CD4-positive, alpha-beta T cell (primary cell): ENCODE data around the gene SASH1. TPM values are rescaled to one million over a fixed set of nuclear protein-coding genes. Genes with fewer than 3 reads are reported as not detected.

Experiments used
- ATAC-seq: fragments of 200-7000 bp; cut with Tn5 transposase; one replicate; pipeline ENCODE4 v1.10.0; 2022; ENCODE audit warnings: mild to moderate bottlenecking; ENCODE audit not compliant: poor library complexity
- CTCF ChIA-PET: fragments of 350-600 bp; sonication (Branson Sonifier 250); formaldehyde crosslinking; loops from one replicate; lab custom pipeline; 2021; ENCODE audit warnings: antibody characterized with exemption, inconsistent platforms; lab: Charles Lee
- POLR2A ChIA-PET: fragments of 350-600 bp; sonication (Branson Sonifier 250); formaldehyde crosslinking; loops from one replicate; lab custom pipeline; 2021; ENCODE audit warnings: antibody characterized with exemption, inconsistent platforms; lab: Charles Lee
- DNase-seq, 14 experiments: peaks; one replicate each; pipeline ENCODE4 v3.0.0-alpha.2; 2013 to 2020; ENCODE audit warnings: mixed read lengths in 2 of 14
- H3K27ac ChIP-seq, 2 donors: one replicate each; pipeline versions ENCODE4 v1.5.1 to v1.7.0; 2013; ENCODE audit warnings: low read length in 2 of 2, low read depth in 1 of 2, mild to moderate bottlenecking in 1 of 2
- H3K27me3 ChIP-seq, 2 experiments: 1 replicate in 1 of 2; 2 replicates in 1 of 2; pipeline versions ENCODE4 v1.6.1 to v1.7.0; 2013; ENCODE audit warnings: low read length in 2 of 2, control low read depth in 1 of 2, mild to moderate bottlenecking in 1 of 2, moderate library complexity in 1 of 2; ENCODE audit not compliant: insufficient read depth in 2 of 2, control insufficient read depth in 1 of 2
- H3K36me3 ChIP-seq: one replicate; pipeline ENCODE4 v1.6.1; 2013; ENCODE audit warnings: low read length, control low read depth; ENCODE audit not compliant: insufficient read depth
- H3K4me1 ChIP-seq: one replicate; pipeline ENCODE4 v1.6.1; 2013; ENCODE audit warnings: low read length, control low read depth; ENCODE audit not compliant: insufficient read depth
- H3K4me3 ChIP-seq: one replicate; pipeline ENCODE4 v1.5.1; 2013; ENCODE audit warnings: mild to moderate bottlenecking, low read length, moderate library complexity
- H3K9me3 ChIP-seq, 2 experiments: 1 replicate in 1 of 2; 2 replicates in 1 of 2; pipeline versions ENCODE4 v1.6.1 to v1.7.0; 2013; ENCODE audit warnings: low read length in 2 of 2, mild to moderate bottlenecking in 2 of 2, control low read depth in 1 of 2, moderate library complexity in 1 of 2; ENCODE audit not compliant: control insufficient read depth in 1 of 2, insufficient read depth in 1 of 2
- H3K27ac Mint-ChIP-seq: one replicate; pipeline ENCODE4 v1.8.0; 2020; ENCODE audit warnings: mixed read lengths
- H3K27me3 Mint-ChIP-seq: one replicate; pipeline ENCODE4 v1.8.0; 2021; ENCODE audit warnings: mixed read lengths
- H3K36me3 Mint-ChIP-seq: one replicate; pipeline ENCODE4 v1.8.0; 2021; ENCODE audit warnings: low read depth, mixed read lengths
- H3K4me1 Mint-ChIP-seq: one replicate; pipeline ENCODE4 v1.8.0; 2021; ENCODE audit warnings: low read depth, mixed read lengths
- H3K4me3 Mint-ChIP-seq: one replicate; pipeline ENCODE4 v1.8.0; 2020; ENCODE audit warnings: mild to moderate bottlenecking, mixed read lengths
- H3K9me3 Mint-ChIP-seq: one replicate; pipeline ENCODE4 v1.8.0; 2020; ENCODE audit warnings: mixed read lengths
- CTCF ChIP-seq: fragments of 200-600 bp; IDR thresholded peaks from one replicate; pipeline ENCODE4 v1.8.0; 2022; ENCODE audit warnings: antibody characterized with exemption, mild to moderate bottlenecking
- intact Hi-C, 2 experiments: fragments of 100-400 bp; cut with DNase I in 1 of 2; cut with micrococcal nuclease in 1 of 2; formaldehyde crosslinking; loops; one replicate each; pipeline versions ENCODE4 v1.15.1 to v1.9.0; 2023 to 2025; cut with DNase I, micrococcal nuclease
- total RNA-seq, 174 experiments: library from RNA in 2 of 174; stranded (reverse) in 2 of 174; gene quantifications; one replicate each; pipeline ENCODE4 v1.2.3 and lab custom pipeline; 2021 to 2026

Gene SASH1
- total RNA-seq, 2 experiments from 2014 or later: 0.58 to 0.75 TPM

- DNase-seq: no peak
- no peaks in the 10 kb centered on the region for H3K36me3 ChIP-seq
- H3K4me3 ChIP-seq: no peak overlapping the region
- peaks cover 26% of the 10 kb centered on the region for H3K27me3 Mint-ChIP-seq
- no peaks in the 10 kb centered on the region for H3K4me1 Mint-ChIP-seq
- CTCF ChIA-PET: no interaction called here
- no peaks in the 10 kb centered on the region for H3K4me1 ChIP-seq
- intact Hi-C loops: no loop called here
- H3K4me3 Mint-ChIP-seq: no peak overlapping the region
- POLR2A ChIA-PET: no interaction called here
- H3K9me3 ChIP-seq: peaks cover 0 to 5% of the 10 kb centered on the region in 2 experiments
- peaks cover 0 to 13% of the 10 kb centered on the region in 2 experiments for H3K27me3 ChIP-seq
- TF ChIP-seq CTCF: no peak
- no peak overlapping the region for H3K27ac Mint-ChIP-seq
- H3K9me3 Mint-ChIP-seq: peaks cover 6% of the 10 kb centered on the region
- no peaks in the 10 kb centered on the region for H3K36me3 Mint-ChIP-seq
- no peak for ATAC-seq
- H3K27ac ChIP-seq: no peak overlapping the region
Observed at GRCh38 chr6:148598724-148599123, 256.1 kb downstream of the SASH1 start.

- TF ChIP-seq CTCF: no peak
- Mint-ChIP-seq H3K27me3 (peaks cover 23% of the 10 kb centered on the region), H3K4me1 (no peaks in the 10 kb centered on the region), H3K4me3 (no peak overlapping the region), H3K27ac (no peak overlapping the region), H3K9me3 (peaks cover 6% of the 10 kb centered on the region), H3K36me3 (no peaks in the 10 kb centered on the region)
- ChIA-PET CTCF (no interaction called here), POLR2A (no interaction called here)
- Histone ChIP-seq H3K9me3 (peaks cover 0 to 5% of the 10 kb centered on the region in 2 experiments), H3K27me3 (peaks cover 0 to 13% of the 10 kb centered on the region in 2 experiments), H3K36me3 (no peaks in the 10 kb centered on the region), H3K4me3 (no peak overlapping the region), H3K27ac (no peak overlapping the region), H3K4me1 (no peaks in the 10 kb centered on the region)
- intact Hi-C loops: no loop called here
- DNase-seq (no peak), ATAC-seq (no peak)
Observed at GRCh38 chr6:148599967-148600426, 257.4 kb downstream of the SASH1 start.
